LNCaP clone FGC (cell line): ENCODE measurements around the gene CCDC15.

ENCODE experiments used
- DNase-seq: peaks from one replicate; pipeline ENCODE4 v3.0.0-alpha.2; 2011; ENCODE audit warnings: low read depth
- H3K4me3 ChIP-seq: 2 replicates; pipeline ENCODE4 v1.5.1; 2011; ENCODE audit warnings: mild to moderate bottlenecking, low read depth, low read length, control low read depth
- CTCF ChIP-seq: IDR thresholded peaks from 2 replicates; pipeline ENCODE4 v1.5.1; 2012; ENCODE audit warnings: mild to moderate bottlenecking; ENCODE audit not compliant: control insufficient read depth, insufficient read depth; ENCODE audit errors: extremely low read depth

CCDC15 gene

GRCh38 chr11:124977006-124977405 is 23.0 kb downstream of the CCDC15 start:
- TF ChIP-seq CTCF, result no peak
- DNase-seq, result no peak
- no peak overlapping the region for H3K4me3 ChIP-seq

DNA sequence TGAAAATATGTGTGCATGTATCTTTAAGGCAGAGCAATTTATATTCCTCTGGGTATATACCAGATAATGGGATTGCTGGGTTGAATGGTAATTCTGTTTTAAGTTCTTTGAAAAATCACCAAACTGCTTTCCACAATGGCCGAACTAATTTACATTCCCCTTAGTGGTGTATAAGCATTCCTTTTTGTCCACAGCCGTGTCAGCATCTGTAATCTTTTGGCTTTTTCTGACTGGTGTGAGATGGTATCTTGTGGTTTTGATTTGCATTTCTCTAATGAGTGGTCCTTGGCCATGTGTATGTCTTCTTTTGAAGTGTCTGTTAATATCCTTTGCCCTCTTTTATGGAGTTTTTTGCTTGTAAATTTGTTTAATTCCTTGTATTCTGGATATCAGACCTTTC is 24.3 kb downstream of the CCDC15 start:
- no peak for DNase-seq
- TF ChIP-seq CTCF, result no peak
- no peak overlapping the region for H3K4me3 ChIP-seq

DNA sequence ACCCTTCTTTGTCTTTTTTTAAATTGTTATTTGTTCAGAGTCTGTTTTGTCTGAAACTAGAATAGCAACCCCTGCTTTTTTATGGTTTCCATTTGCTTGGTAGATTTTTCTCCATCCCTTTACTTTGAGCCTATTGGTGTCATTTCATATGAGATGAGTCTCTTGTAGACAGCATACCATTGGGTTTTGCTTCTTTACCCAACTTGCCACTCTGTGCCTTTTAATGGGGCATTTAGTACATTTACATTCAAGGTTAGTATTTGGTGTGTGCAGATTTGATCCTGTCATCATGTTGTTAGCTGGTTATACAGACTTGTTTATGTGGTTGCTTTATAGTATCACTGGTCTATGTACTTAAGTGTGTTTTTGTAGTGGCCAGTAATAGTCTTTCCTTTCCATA is 28.0 kb downstream of the CCDC15 start:
- DNase-seq, result no peak

GRCh38 chr11:124983674-124984511 is 29.9 kb downstream of the CCDC15 start:
- TF ChIP-seq CTCF, result no peak
- H3K4me3 ChIP-seq, result no peak overlapping the region
- DNase-seq, result no peak

More for the DNA sequence above, 28.0 kb downstream of the CCDC15 start:
- TF ChIP-seq CTCF, result no peak
- H3K4me3 ChIP-seq, result no peak overlapping the region

DNA sequence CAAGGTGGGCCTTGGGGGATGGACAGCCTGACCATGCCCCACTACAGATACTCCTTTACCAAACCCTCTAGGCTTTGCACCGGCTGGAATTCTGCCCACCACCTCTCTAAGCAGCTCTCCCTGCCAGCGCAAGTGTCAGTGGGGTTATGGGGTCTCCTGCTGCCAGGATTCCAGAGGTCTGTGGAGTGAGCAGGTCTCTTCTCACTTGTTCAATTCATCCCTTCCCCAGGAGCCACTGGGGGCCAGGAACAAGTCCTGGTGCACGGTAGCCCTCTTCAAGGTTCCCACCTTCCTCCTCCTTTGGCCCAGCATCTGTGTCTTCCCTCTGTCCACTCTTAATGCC is 30.5 kb downstream of the CCDC15 start:
- no peak overlapping the region for H3K4me3 ChIP-seq
- DNase-seq, result no peak
- TF ChIP-seq CTCF, result no peak

- DNase-seq, result no peak
- no peak overlapping the region for H3K4me3 ChIP-seq
- no peak for TF ChIP-seq CTCF
Observed at GRCh38 chr11:124987096-124987495, 33.1 kb downstream of the CCDC15 start.

DNA sequence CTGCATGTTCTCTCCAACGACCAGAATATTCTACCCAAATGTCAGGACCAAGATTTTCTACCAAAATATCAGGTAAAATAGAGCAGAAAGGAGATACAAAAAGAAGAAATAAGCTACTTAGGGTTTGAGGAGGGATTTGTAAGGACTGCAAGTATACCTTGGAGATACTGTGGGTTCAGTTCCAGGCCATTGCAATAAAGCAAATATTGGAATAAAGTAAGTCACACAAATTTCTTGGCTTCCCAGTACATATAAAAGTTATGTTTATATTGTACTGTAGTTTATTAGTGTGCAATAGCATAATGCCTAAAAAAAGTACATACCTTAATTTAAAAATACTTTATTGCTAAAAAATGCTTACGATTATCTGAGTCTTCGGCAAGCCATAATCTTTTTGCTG is 34.1 kb downstream of the CCDC15 start:
- H3K4me3 ChIP-seq, result 0 out of 2 replicates have a peak overlapping the region, but pooled peaks have one; percentile 9
- TF ChIP-seq CTCF, result no peak
- peak; percentile 79 for DNase-seq
